Forelimb muscle (tissue), 1 donor: ENCODE measurements around the gene SH3RF3. TPM values are rescaled to one million over a fixed set of nuclear protein-coding genes. Genes with fewer than 3 reads are reported as not detected.
A peak's percentile ranks its signal among the peaks of the same experiment; 100 is the strongest.

Experiments used
- DNase-seq: peaks from one replicate; pipeline ENCODE4 v3.0.0-alpha.2; 2013; ENCODE audit warnings: low read depth
- polyA plus RNA-seq: library from polyadenylated mRNA; unstranded; fragments of 120-200 nt; gene quantifications from one replicate; pipeline ENCODE4 v1.2.1, GENCODE V29; 2013; ENCODE audit not compliant: insufficient read length

The SH3RF3 gene
- polyA plus RNA-seq, 1 donor, result 3.9 TPM

- DNase-seq, result peak; percentile 65
Measured at GRCh38 chr2:109284826-109285225, 155.8 kb downstream of the SH3RF3 start.

DNA sequence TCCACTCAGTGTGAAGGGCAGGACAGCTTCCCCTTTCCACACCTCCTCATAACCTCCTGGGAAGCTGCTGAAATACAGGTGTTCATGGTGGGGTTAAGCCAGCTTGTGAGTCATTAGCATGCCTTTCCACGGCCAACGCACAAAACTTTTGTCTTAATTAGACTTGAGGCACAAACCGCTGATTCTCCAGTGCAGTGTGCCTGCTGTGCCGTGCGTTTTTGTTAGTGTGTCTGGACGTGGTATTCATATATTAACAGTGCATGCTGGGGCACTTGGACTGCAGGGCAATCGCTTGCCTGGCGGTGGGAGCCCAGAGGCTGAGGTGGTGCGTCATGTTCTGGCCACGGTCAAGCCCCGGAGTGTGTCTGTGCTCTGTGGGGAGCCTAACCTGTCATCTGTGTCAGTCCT, 156.2 kb downstream of the SH3RF3 start:
- no peak for DNase-seq

DNA sequence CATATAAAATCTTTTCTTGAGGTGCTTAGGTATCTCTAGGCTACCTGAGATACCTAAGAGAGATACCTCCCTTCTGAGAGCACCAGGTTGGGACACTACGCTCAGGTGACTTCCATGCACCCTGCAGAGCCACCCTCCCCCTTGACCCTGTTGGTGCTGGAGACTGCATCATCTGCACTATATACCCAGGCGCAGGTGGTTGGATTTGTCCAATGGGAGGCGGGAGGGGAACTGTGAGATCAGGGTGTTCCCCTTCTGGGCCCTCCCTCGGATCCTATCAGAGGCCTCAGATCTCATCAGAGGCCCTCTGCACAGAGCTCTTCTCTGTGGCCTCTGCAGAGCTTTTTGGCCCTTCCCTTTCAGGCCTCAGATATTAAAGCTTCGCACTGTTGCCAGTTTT, 158.4 kb downstream of the SH3RF3 start:
- DNase-seq, result no peak

GRCh38 chr2:109287838-109288237, 158.8 kb downstream of the SH3RF3 start:
- DNase-seq, result no peak

GRCh38 chr2:109288544-109289368, 159.8 kb downstream of the SH3RF3 start:
- DNase-seq, result no peak

DNA sequence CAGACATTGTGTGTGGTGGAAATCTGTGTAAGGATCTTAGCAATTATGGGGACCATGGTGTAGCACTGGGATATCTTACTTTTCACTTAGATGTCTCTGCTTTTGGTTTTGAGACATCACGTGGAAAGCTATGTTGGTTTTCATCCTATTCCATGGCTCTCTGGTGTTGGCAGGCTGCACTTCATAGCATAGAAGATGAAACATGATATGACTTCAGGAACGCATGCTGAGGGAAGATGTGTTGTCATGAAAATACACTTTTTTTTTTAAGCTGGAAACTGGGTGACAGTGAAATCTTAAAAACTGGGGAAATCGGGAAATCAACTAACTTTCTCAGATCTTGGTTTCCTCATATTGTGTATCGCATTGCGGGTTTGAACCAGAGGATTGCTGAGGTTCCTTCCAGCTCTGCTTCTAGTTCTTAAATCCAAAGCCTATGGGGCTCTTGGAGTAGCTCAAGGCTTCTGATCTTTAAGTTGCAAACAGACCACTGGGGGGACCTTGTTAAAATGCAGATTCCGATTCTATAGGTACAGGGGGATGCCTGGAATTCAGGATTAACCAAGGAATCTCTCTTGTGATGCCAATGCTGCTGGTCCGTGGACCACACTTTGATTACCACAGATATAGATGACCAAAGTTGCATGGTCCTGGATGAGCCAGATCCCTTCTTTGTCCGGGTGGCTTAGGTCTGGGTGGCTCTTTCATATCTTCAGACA, 160.7 kb downstream of the SH3RF3 start:
- no peak for DNase-seq

GRCh38 chr2:109290887-109291643, 162.1 kb downstream of the SH3RF3 start:
- DNase-seq, result no peak

DNA sequence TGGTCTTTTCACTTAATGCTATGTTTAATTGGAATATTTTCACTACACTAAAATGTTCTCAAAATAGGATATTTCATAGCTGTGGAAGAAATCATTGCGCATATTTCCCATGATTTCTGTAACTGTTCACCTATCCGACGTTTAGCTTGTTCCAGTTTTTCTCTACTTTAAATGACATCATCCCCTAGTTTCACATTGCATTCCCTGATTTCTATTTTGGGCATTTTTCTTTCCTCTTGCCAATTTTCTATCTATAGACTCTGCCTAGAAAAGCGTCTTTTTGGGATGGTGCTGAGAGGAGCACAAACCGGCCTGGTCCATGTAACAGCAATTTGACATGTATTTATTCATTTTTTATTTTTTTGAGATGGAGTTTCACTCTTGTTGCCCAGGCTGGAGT, 163.4 kb downstream of the SH3RF3 start:
- no peak for DNase-seq

GRCh38 chr2:109293663-109294062, 164.7 kb downstream of the SH3RF3 start:
- DNase-seq, result no peak

DNA sequence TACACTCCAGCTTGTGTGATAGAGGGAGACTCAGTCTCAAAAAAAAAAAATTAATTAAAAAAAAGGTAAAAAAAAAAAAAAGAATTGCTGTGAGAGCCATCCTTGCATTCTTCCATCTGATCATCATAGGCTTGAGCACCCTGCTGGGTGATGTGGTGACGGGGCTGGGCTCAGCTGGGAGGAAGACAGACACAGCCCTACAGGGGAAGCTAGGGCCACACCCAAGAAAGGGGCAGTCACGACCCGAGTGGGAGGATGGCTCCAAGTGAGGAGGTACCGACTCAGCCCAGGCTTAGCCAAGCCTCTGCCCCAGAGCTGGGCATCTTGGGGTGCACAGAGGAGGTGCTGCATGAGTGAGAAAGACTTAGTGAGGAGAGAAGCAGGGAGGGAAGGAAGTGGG, 165.5 kb downstream of the SH3RF3 start:
- no peak for DNase-seq

GRCh38 chr2:109295070-109295780, 166.2 kb downstream of the SH3RF3 start:
- DNase-seq, result no peak

DNA sequence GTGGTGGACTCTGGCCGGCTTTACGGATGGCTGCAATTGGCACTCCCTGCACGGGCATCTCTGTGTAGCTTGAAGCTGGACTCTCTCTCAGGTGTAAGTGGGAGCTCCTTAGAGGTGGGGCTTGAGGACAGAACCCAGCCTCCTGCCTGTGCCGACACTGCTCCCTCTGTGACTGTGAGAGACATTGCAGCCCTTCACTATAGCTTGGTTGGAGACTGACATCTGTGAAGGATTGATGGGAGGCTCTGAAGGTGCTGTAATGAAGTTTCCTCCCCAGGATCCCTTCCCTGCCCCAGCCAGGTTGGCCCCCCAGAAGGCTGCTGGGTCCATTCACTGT, 166.7 kb downstream of the SH3RF3 start:
- DNase-seq, result no peak

- DNase-seq, result no peak
Measured at GRCh38 chr2:109297566-109298490, 168.8 kb downstream of the SH3RF3 start.

DNA sequence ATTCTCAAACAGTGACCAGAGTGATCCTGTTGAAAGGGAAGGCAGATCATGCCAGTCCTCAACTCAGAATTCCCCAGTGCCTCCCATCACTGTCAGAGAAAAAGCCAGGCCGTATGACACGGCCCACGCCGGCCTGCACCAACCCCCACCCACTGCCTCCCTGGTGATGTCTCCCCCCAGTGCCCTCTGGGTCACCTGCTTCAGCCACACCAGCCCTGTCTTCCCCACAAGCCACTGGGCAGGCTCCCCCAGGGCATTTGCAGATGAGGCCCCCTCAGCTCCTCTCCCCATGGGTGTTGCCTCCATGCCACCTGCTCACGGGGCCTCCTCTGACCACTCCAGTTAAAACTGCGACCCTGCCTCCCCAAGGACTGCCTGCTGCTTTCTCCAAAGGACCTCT, 169.8 kb downstream of the SH3RF3 start:
- DNase-seq, result no peak

GRCh38 chr2:109299536-109299935, 170.5 kb downstream of the SH3RF3 start:
- no peak for DNase-seq

DNA sequence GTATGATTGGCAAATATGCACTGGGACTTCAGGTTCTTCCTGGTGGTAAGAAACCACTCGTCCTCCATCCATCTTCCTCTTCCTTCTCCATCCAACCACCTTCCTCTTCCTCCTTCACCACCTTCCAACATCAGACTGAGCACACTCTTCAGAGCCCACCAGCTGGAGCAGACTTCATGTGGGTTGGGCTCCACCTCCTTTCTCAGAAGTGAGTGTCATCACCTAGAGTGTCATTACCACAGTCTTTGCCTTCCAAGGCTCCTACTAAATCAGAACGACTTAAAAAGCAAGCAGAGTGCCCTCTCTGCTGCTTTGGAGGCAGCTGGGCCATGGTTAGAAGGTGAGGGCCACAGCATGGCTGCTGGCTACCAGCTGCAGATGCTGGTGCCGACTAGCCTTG, 171.6 kb downstream of the SH3RF3 start:
- no peak for DNase-seq

GRCh38 chr2:109301746-109302145, 172.7 kb downstream of the SH3RF3 start:
- no peak for DNase-seq

GRCh38 chr2:109302319-109302718, 173.3 kb downstream of the SH3RF3 start:
- no peak for DNase-seq

DNA sequence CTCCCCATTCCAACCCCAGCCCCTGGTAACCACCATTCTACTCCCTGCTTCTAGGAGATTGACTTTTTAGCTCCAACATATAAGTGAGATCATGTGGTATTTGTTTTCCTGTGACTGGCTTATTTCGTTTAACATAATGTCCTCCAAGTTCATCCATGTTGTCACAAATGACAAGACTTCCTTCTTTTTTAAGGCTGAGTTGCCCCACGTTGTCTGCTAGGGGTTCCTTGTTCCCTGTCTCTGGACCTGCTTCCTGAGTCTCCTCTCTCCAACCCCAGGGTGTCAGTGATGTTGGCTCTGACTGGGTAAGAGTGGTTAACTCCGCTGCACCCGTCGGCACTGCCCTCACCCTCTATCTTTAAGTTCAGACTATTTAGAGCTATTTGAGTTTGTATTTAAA, 175.2 kb downstream of the SH3RF3 start:
- no peak for DNase-seq

DNA sequence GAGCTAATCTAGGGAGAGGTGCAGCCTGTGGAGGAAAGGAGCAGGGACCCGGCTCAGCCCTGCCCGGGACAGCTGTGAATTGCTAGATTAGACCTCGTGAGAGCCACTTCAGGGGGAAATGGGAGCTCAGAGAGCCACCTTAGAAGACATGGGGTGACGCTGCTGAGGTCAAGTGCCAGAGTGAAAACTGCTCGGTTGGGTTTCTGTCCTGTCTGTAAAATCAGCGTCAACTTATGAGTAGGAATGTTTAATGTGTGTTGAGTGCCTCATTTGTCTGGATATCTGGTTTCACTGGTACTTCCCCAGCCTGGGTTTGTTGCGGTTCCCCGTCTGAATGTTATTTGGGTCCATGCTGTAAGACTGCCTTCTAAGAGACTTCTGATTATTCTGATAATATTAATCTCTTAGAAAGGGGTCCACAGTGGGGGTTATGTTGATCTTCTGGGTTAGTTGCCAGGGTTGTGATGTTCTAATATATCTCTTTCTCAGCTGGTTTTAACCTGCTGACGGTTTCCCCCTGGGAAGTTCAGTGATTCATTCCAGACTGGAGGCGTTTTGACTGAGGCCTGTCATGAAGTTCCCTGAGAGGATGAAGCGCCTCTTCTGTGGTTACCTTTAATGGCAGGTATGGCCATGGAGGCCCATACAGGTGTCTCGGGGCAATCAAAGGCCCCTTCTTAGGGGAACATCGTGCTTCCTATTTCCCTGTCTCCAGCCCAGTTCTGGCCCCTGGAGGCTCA, 175.9 kb downstream of the SH3RF3 start:
- DNase-seq, result no peak
